OCI-LY7 (cell line): Measurements from ENCODE around the gene TMPRSS3.

Experiments
- CTCF ChIP-seq: fragments of 200-600 bp; sonication (generic); conservative IDR thresholded peaks from 2 replicates; pipeline ENCODE4 v1.5.1; 2014; ENCODE audit warnings: mild to moderate bottlenecking, antibody characterized with exemption, low read length, moderate library complexity, mixed read lengths
- EZH2phosphoT487 ChIP-seq: fragments of 200-600 bp; sonication (generic); IDR thresholded peaks from 2 replicates; pipeline ENCODE4 v1.6.1; 2018; ENCODE audit warnings: low read depth, borderline replicate concordance, mild to moderate bottlenecking, mixed run types, antibody characterized with exemption, low read length, moderate library complexity, mixed read lengths

- no peak for TF ChIP-seq CTCF
- TF ChIP-seq EZH2phosphoT487: no peak
Measured at GRCh38 chr21:42401154-42401553, 5.3 kb upstream of the TMPRSS3 start.
